K562 (cell line): ENCODE data around the gene CALD1. TPM values are rescaled to one million over a fixed set of nuclear protein-coding genes. Genes with fewer than 3 reads are reported as not detected.

Experiments used
- ARNT ChIP-seq, 2 experiments: fragments of 450-650 bp; IDR thresholded peaks; 2 replicates each; pipeline ENCODE4 v1.6.1; 2016; ENCODE audit warnings: mild to moderate bottlenecking in 1 of 2
- ASH1L ChIP-seq: fragments of 450-650 bp; IDR thresholded peaks from 2 replicates; pipeline ENCODE4 v1.6.1; 2018; ENCODE audit warnings: borderline replicate concordance, mild to moderate bottlenecking, low read depth; ENCODE audit not compliant: partially characterized antibody
- CBFB ChIP-seq: sonication (generic); formaldehyde crosslinking; IDR thresholded peaks from 2 replicates; pipeline ENCODE4 v1.4.0; 2020; ENCODE audit warnings: mild to moderate bottlenecking, missing genetic modification reagents
- DACH1 ChIP-seq: fragments of 450-650 bp; IDR thresholded peaks from 2 replicates; pipeline ENCODE4 v1.6.1; 2018; ENCODE audit not compliant: partially characterized antibody
- FOXM1 ChIP-seq, 2 experiments: fragments of 450-650 bp in 1 of 2; sonication (generic) in 1 of 2; formaldehyde crosslinking in 1 of 2; IDR thresholded peaks; 2 replicates each; pipeline versions ENCODE4 v1.6.1 to v1.9.0; 2017 to 2022; ENCODE audit warnings: low read depth in 2 of 2, mild to moderate bottlenecking in 2 of 2, missing genetic modification reagents in 1 of 2, moderate library complexity in 1 of 2
- HNRNPLL ChIP-seq: fragments of 200-400 bp; formaldehyde crosslinking; IDR thresholded peaks from 2 replicates; pipeline ENCODE4 v1.6.1; 2017; ENCODE audit warnings: low read length, low read depth, mild to moderate bottlenecking; ENCODE audit not compliant: poor library complexity, severe bottlenecking
- JUN ChIP-seq, 2 experiments: sonication (generic) in 1 of 2; formaldehyde crosslinking in 1 of 2; IDR thresholded peaks; 2 replicates each; pipeline versions ENCODE4 v1.6.1 to v1.8.0; 2012 to 2022; ENCODE audit warnings: borderline replicate concordance in 2 of 2, mild to moderate bottlenecking in 2 of 2, improper control_type of control experiment in 1 of 2, low read depth in 1 of 2, low read length in 1 of 2, missing genetic modification reagents in 1 of 2
- JUND ChIP-seq, 2 experiments: IDR thresholded peaks; 2 replicates in 1 of 2; 3 replicates in 1 of 2; pipeline ENCODE4 v1.6.1; 2011; ENCODE audit warnings: borderline replicate concordance in 2 of 2, low read depth in 2 of 2, low read length in 2 of 2, improper control_type of control experiment in 1 of 2, missing biosample characterization in 1 of 2, missing genetic modification characterization in 1 of 2, missing genetic modification reagents in 1 of 2
- L3MBTL2 ChIP-seq: fragments of 450-650 bp; IDR thresholded peaks from 2 replicates; pipeline ENCODE4 v1.6.1; 2016; ENCODE audit warnings: mild to moderate bottlenecking, moderate library complexity
- LCOR ChIP-seq: sonication (generic); formaldehyde crosslinking; IDR thresholded peaks from 2 replicates; pipeline ENCODE4 v1.8.0; 2022; ENCODE audit warnings: mild to moderate bottlenecking, missing genetic modification reagents
- PCBP1 ChIP-seq: fragments of 200-400 bp; formaldehyde crosslinking; IDR thresholded peaks from 2 replicates; pipeline ENCODE4 v1.6.1; 2018; ENCODE audit warnings: mild to moderate bottlenecking, low read depth, low read length; ENCODE audit not compliant: poor library complexity, severe bottlenecking
- RHOXF2B ChIP-seq: fragments of 250-450 bp; sonication (Bioruptor Pico); conservative IDR thresholded peaks from 2 replicates; pipeline ENCODE4 v1.5.1; 2021
- RNF2 ChIP-seq: sonication (generic); IDR thresholded peaks from 2 replicates; pipeline ENCODE4 v1.6.1; 2016
- SIN3B ChIP-seq: fragments of 450-650 bp; IDR thresholded peaks from 2 replicates; pipeline ENCODE4 v1.6.1; 2017; ENCODE audit warnings: low read depth, mild to moderate bottlenecking, moderate library complexity
- STAG1 ChIP-seq: sonication (generic); formaldehyde crosslinking; IDR thresholded peaks from 2 replicates; pipeline ENCODE4 v1.5.0; 2020; ENCODE audit warnings: missing genetic modification reagents, borderline replicate concordance
- YY1 ChIP-seq, 3 experiments: IDR thresholded peaks; 2 replicates each; pipeline ENCODE4 v1.6.1; 2011; ENCODE audit warnings: low read length in 2 of 3, mild to moderate bottlenecking in 2 of 3, moderate library complexity in 2 of 3, borderline replicate concordance in 1 of 3, control low read depth in 1 of 3, low read depth in 1 of 3; ENCODE audit not compliant: insufficient read depth in 3 of 3, insufficient replicate concordance in 2 of 3, control insufficient read depth in 1 of 3, insufficient read length in 1 of 3; ENCODE audit errors: extremely low read depth in 1 of 3
- polyA plus RNA-seq, 8 experiments: library from polyadenylated mRNA; depleted of rRNA in 4 of 8; stranded (reverse) in 5 of 8; unstranded in 3 of 8; fragments of >200 nt; fragmentation: Nextera tagmentation in 2 of 8; fragmentation: Illumina TruSeq in 1 of 8; extraction: Ambion mirVana in 2 of 8; extraction: Trizol in 1 of 8; gene quantifications; 2 replicates each; pipeline versions ENCODE4 v1.2.1 to v1.2.3, GENCODE V29; 2011 to 2014; ENCODE audit warnings: inconsistent platforms in 1 of 8, missing spikeins in 1 of 8
- total RNA-seq, 7 experiments: library from RNA; depleted of rRNA in 6 of 7; stranded (reverse); fragments of >200 nt in 6 of 7; fragmentation: Illumina TruSeq in 2 of 7; extraction: Trizol in 2 of 7; gene quantifications; 2 replicates each; pipeline versions ENCODE4 v1.2.1 to v1.2.3, GENCODE V29; 2011 to 2021; ENCODE audit warnings: low replicate concordance in 1 of 7
- TF ChIP-seq, protein P1 (sequence below): sonication (generic); formaldehyde crosslinking; IDR thresholded peaks from 2 replicates; pipeline ENCODE4 v1.8.1; 2023; ENCODE audit warnings: mild to moderate bottlenecking, missing genetic modification reagents

The CALD1 gene
- total and polyA plus RNA-seq, 9 of the 15 experiments (the other 6 are each of a cell fraction or from before 2014, with no cell fraction given), result 0.40 TPM; not detected in 8

DNA sequence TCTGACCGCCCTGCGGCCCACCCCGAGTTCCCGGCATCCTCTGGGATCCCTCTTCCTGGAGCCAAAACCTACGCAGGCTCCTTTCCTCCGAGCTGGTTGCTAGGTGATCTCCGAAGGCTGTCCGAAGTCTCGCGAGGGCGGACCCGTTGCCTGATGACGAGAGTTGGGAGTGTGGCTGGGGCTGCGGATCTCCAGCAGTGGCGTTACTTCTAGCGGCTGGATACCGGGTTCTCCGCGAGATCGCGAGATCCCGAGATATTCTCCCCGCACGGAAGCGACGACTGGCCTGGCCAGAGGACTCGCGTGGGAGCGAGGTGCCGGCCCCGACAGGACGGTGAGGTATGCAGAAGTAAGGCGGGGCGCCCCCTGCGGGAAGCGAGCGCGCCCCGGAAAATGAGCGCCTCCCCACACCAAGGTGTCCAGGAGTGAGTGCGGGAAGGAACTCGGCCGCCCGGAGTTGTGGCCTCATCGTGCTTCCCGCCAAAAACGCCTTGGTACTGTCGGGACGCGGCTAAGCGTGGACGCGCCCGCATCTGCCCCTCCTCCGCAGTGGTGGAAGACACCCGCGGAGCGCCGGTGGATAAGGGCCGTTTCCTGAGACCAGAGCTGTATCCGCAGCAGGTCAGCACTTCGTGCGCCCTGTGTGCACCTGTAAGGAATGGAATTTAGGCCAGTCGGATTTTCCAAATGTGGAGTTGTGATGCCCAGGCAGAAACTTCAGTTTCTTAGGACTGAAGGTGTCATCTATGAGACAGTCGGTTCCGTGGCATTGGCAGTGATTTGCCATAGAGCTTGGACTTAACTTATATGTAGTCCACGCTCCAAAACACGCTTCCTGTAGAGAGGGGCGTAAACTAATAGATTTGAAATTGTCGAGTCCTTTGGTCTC is 207.2 kb downstream of the CALD1 start, which contains the start of gene AGBL3 (continued):
- TF ChIP-seq JUN (IDR thresholded peaks at IDR 0.05; ENCODE audit: borderline replicate concordance, low read depth, low read length) (no peak; the same call in 1 of the 2 replicates), JUN (CRISPR knock-in tag; IDR thresholded peaks at IDR 0.05; ENCODE audit: borderline replicate concordance) (peak; percentile 88; the same call in 1 of the 2 replicates), YY1 (IDR thresholded peaks at IDR 0.05; ENCODE audit: borderline replicate concordance in 1 of 3, control insufficient read depth in 1 of 3, extremely low read depth in 1 of 3, insufficient read depth in 3 of 3, insufficient read length in 1 of 3, insufficient replicate concordance in 2 of 3, low read depth in 1 of 3, low read length in 2 of 3) (peak in 2 of 3 experiments; percentile 68 to 84), HNRNPLL (peak; percentile 85), DACH1 (peak; percentile 31), L3MBTL2 (peak; percentile 99), ARNT (IDR thresholded peaks at IDR 0.05) (0 out of 4 replicates have a peak, but pooled peaks of 1 of the 2 experiments have one; percentile 32), ASH1L (peak; percentile 10), STAG1 (no peak), RNF2 (peak; percentile 92), JUND (IDR thresholded peaks at IDR 0.05; ENCODE audit: borderline replicate concordance, low read depth, low read length) (peak; percentile 58), JUND (tag; IDR thresholded peaks at IDR 0.05; ENCODE audit: borderline replicate concordance, low read depth, low read length) (no peak), FOXM1 (IDR thresholded peaks at IDR 0.05; ENCODE audit: low read depth) (no peak; the same call in 1 of the 2 replicates), FOXM1 (CRISPR knock-in tag; IDR thresholded peaks at IDR 0.05; ENCODE audit: low read depth) (peak; percentile 98), LCOR (CRISPR knock-in tag) (peak; percentile 98), CBFB (CRISPR knock-in tag) (0 out of 2 replicates have a peak, but pooled peaks have one; percentile 32), RHOXF2B (CRISPR knock-in tag) (no peak), SIN3B (peak; percentile 37; the same call in 1 of the 2 replicates), PCBP1 (no peak)
- TF ChIP-seq, protein P1, sequence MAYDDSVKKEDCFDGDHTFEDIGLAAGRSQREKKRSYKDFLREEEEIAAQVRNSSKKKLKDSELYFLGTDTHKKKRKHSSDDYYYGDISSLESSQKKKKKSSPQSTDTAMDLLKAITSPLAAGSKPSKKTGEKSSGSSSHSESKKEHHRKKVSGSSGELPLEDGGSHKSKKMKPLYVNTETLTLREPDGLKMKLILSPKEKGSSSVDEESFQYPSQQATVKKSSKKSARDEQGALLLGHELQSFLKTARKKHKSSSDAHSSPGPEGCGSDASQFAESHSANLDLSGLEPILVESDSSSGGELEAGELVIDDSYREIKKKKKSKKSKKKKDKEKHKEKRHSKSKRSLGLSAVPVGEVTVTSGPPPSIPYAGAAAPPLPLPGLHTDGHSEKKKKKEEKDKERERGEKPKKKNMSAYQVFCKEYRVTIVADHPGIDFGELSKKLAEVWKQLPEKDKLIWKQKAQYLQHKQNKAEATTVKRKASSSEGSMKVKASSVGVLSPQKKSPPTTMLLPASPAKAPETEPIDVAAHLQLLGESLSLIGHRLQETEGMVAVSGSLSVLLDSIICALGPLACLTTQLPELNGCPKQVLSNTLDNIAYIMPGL, result peak; percentile 89
